Measurements from ENCODE around the gene NRXN3.

Gene NRXN3

GRCh38 chr14:79407572-79407971 is 1237.4 kb downstream of the NRXN3 start:
- DNase-seq: no peak

- no peak for DNase-seq
Observed at GRCh38 chr14:79408696-79409095, 1238.5 kb downstream of the NRXN3 start.

- DNase-seq: no peak
Observed at GRCh38 chr14:79411403-79412174, 1241.4 kb downstream of the NRXN3 start.

GRCh38 chr14:79412822-79413221 is 1242.6 kb downstream of the NRXN3 start:
- DNase-seq: no peak

- DNase-seq: no peak
Observed at GRCh38 chr14:79413734-79414428, 1243.7 kb downstream of the NRXN3 start.

GRCh38 chr14:79415726-79416125 is 1245.6 kb downstream of the NRXN3 start:
- DNase-seq: no peak

GRCh38 chr14:79417961-79418360 is 1247.8 kb downstream of the NRXN3 start:
- no peak for DNase-seq

- no peak for DNase-seq
Observed at GRCh38 chr14:79418649-79419415, 1248.7 kb downstream of the NRXN3 start.

GRCh38 chr14:79419571-79420327 is 1249.6 kb downstream of the NRXN3 start:
- no peak for DNase-seq

- DNase-seq: no peak
Observed at GRCh38 chr14:79420725-79421124, 1250.6 kb downstream of the NRXN3 start.

- no peak for DNase-seq
Observed at GRCh38 chr14:79421811-79422210, 1251.6 kb downstream of the NRXN3 start.

GRCh38 chr14:79424462-79424861 is 1254.3 kb downstream of the NRXN3 start:
- no peak for DNase-seq

- DNase-seq: no peak
Observed at GRCh38 chr14:79426103-79426755, 1256.1 kb downstream of the NRXN3 start.

GRCh38 chr14:79432640-79433039 is 1262.5 kb downstream of the NRXN3 start:
- DNase-seq: no peak

- DNase-seq: no peak
Observed at GRCh38 chr14:79436335-79436734, 1266.2 kb downstream of the NRXN3 start.

- no peak for DNase-seq
Observed at GRCh38 chr14:79437951-79438350, 1267.8 kb downstream of the NRXN3 start.

- no peak for DNase-seq
Observed at GRCh38 chr14:79438696-79439342, 1268.6 kb downstream of the NRXN3 start.

GRCh38 chr14:79442786-79443185 is 1272.6 kb downstream of the NRXN3 start:
- no peak for DNase-seq

- DNase-seq: no peak
Observed at GRCh38 chr14:79443602-79444001, 1273.4 kb downstream of the NRXN3 start.

GRCh38 chr14:79448960-79449359 is 1278.8 kb downstream of the NRXN3 start:
- no peak for DNase-seq

- no peak for DNase-seq
Observed at GRCh38 chr14:79451601-79452000, 1281.4 kb downstream of the NRXN3 start.

- no peak for DNase-seq
Observed at GRCh38 chr14:79453276-79453675, 1283.1 kb downstream of the NRXN3 start.

Data from stimulated activated CD4-positive, alpha-beta T cell treated with anti-CD3 and anti-CD28 coated beads, Interleukin-15, amount 100 ng/mL, for 24 hours (primary cell).